HG03521 (cell line): ENCODE results near the gene SLC22A31.
"Not testable (repeated sequence)": the region's sequence is repeated elsewhere in the genome, so short reads cannot be mapped to it uniquely, and the experiment has no call there.

Experiments used
- ATAC-seq: cut with Tn5 transposase; IDR thresholded peaks from one replicate; pipeline ENCODE4 v1.9.1; 2021; ENCODE audit warnings: mild to moderate bottlenecking, moderate library complexity; ENCODE audit not compliant: unreplicated experiment

Gene SLC22A31

GRCh38 chr16:89193576-89194293 is 6.6 kb downstream of the SLC22A31 start:
- ATAC-seq: no peak

- no peak for ATAC-seq
Measured at GRCh38 chr16:89192956-89193575, 7.3 kb downstream of the SLC22A31 start.

- ATAC-seq: not testable (repeated sequence)
Measured at GRCh38 chr16:89192186-89192955, 8.0 kb downstream of the SLC22A31 start.

- no peak for ATAC-seq
Measured at GRCh38 chr16:89191901-89192185, 8.5 kb downstream of the SLC22A31 start.

- ATAC-seq: no peak
Measured at GRCh38 chr16:89191033-89191900, 9.1 kb downstream of the SLC22A31 start.

GRCh38 chr16:89190150-89190958 is 10.0 kb downstream of the SLC22A31 start:
- ATAC-seq: no peak

GRCh38 chr16:89189358-89190025 is 10.8 kb downstream of the SLC22A31 start:
- ATAC-seq: no peak

- ATAC-seq: not testable (repeated sequence)
Measured at GRCh38 chr16:89188471-89189357, 11.6 kb downstream of the SLC22A31 start.

- ATAC-seq: no peak
Measured at GRCh38 chr16:89187770-89188392, 12.5 kb downstream of the SLC22A31 start.

GRCh38 chr16:89187032-89187769 is 13.1 kb downstream of the SLC22A31 start:
- no peak for ATAC-seq

- not testable (repeated sequence) for ATAC-seq
Measured at GRCh38 chr16:89186593-89187031, 13.7 kb downstream of the SLC22A31 start.

- not testable (repeated sequence) for ATAC-seq
Measured at GRCh38 chr16:89185887-89186592, 14.3 kb downstream of the SLC22A31 start.

GRCh38 chr16:89184933-89185794 is 15.2 kb downstream of the SLC22A31 start:
- no peak for ATAC-seq

- ATAC-seq: no peak
Measured at GRCh38 chr16:89184677-89184932, 15.7 kb downstream of the SLC22A31 start.

- ATAC-seq: no peak
Measured at GRCh38 chr16:89183975-89184676, 16.2 kb downstream of the SLC22A31 start.

- no peak for ATAC-seq
Measured at GRCh38 chr16:89183463-89183862, 16.9 kb downstream of the SLC22A31 start.
